T-helper 1 cell treated with Interleukin-12 subunit alpha and Interleukin-12 subunit beta and Interleukin-4 antibody, amounts not matched to agents 30 μg/mL and 1 μg/mL, for 36 hours (primary cell): Measurements from ENCODE around the gene NOC2L.
A peak's percentile ranks its signal among the peaks of the same experiment; 100 is the strongest.

ENCODE experiments used
- H3K27ac Mint-ChIP-seq: one replicate; pipeline ENCODE4 v1.8.0; 2021; ENCODE audit warnings: mild to moderate bottlenecking, mixed read lengths
- H3K27me3 Mint-ChIP-seq: one replicate; pipeline ENCODE4 v1.8.0; 2021; ENCODE audit warnings: low read depth, mixed read lengths
- H3K36me3 Mint-ChIP-seq: one replicate; pipeline ENCODE4 v1.8.0; 2021; ENCODE audit warnings: low read depth, mixed read lengths
- H3K4me1 Mint-ChIP-seq: one replicate; pipeline ENCODE4 v1.8.0; 2021; ENCODE audit warnings: low read depth, mixed read lengths
- H3K4me3 Mint-ChIP-seq: one replicate; pipeline ENCODE4 v1.8.0; 2021; ENCODE audit warnings: mild to moderate bottlenecking, moderate library complexity, mixed read lengths
- H3K9me3 Mint-ChIP-seq: one replicate; pipeline ENCODE4 v1.8.0; 2021; ENCODE audit warnings: mixed read lengths

NOC2L gene

DNA sequence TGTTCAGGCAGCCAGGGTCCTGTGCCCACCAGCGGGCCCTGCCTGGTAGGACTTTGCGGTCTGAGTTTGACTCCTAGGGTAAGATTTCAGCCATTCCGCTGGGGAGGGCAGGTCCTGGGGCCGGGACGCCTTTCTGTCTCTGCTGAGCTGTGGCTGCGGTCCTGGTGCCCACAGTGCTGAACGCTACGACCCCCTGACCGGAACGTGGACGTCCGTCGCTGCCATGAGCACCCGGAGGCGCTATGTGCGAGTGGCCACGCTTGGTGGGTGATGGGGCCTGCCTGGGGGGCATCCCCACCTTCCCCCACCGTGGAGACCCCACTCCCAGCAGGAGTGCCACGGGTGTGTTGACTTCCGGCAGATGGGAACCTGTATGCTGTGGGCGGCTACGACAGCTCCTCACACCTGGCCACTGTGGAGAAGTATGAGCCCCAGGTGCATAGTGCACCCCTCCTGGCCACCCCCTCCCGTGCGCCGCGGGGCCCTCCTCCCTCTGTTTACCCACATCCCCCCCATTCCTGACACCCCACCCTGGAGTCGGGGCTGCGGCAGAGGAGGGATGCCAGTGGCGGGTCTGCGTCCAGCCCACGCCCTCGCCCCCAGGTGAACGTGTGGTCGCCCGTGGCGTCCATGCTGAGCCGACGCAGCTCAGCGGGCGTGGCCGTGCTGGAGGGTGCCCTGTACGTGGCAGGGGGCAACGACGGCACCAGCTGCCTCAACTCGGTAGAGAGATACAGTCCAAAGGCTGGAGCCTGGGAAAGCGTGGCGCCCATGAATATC is 4.9 kb upstream of the NOC2L start:
- peaks cover 2% of the 10 kb centered on the region for H3K36me3 Mint-ChIP-seq
- H3K4me1 Mint-ChIP-seq: peaks cover 3% of the 10 kb centered on the region
- H3K9me3 Mint-ChIP-seq: no peaks in the 10 kb centered on the region
- no peak overlapping the region for H3K4me3 Mint-ChIP-seq
- H3K27ac Mint-ChIP-seq: no peak overlapping the region
- H3K27me3 Mint-ChIP-seq: peaks cover 4% of the 10 kb centered on the region

DNA sequence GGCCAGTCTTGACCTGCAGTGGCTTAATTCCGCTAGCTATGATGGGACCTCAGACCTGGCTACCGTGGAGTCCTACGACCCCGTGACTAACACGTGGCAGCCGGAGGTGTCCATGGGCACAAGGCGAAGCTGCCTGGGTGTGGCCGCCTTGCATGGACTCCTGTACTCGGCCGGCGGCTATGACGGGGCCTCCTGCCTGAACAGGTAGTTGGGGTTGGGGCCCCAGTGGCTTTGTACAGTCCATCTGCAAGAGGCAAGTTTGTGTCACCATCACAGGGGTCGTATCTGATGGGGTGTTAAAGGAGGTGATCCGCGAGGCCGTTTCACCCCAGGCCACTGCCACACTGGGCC is 4.2 kb upstream of the NOC2L start:
- Mint-ChIP-seq H3K4me3 (peak overlapping the region; percentile 10), H3K4me1 (peaks cover 5% of the 10 kb centered on the region), H3K27ac (no peak overlapping the region), H3K36me3 (peaks cover 2% of the 10 kb centered on the region), H3K9me3 (no peaks in the 10 kb centered on the region), H3K27me3 (peaks cover under 1% of the 10 kb centered on the region)

DNA sequence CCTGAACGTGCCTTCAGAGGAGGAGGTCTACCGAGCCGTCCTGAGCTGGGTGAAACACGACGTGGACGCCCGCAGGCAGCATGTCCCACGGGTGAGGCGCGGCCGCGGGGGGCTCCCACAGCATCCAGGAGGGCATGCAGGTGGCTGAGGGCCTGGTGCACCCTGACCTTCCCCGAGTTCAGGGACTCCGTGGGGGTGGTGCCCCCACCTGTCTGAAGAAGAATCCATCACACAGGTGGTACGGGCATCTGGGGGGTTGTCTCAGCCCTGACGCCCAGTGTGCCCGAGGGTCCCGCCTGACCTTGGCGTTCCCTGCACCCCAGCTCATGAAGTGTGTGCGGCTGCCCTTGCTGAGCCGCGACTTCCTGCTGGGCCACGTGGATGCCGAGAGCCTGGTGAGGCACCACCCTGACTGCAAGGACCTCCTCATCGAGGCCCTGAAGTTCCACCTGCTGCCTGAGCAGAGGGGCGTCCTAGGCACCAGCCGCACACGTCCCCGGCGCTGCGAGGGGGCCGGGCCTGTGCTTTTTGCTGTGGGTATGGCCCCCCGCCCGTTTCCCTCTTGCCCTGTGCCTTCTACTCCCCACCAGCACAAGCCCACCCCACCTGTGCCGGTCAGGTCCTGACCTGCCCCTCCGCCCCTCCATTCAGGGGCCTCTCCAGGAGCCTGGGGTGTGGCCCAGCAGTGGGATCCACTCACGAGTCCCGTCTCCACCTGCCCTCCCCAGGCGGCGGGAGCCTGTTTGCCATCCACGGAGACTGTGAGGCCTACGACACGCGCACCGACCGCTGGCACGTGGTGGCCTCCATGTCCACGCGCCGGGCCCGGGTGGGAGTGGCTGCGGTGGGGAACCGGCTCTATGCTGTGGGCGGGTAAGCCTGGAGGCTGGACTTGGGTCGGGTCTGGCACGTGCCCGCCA is 3.6 kb upstream of the NOC2L start:
- H3K9me3 Mint-ChIP-seq: no peaks in the 10 kb centered on the region
- peak overlapping the region; percentile 71 for H3K4me3 Mint-ChIP-seq
- H3K36me3 Mint-ChIP-seq: peaks cover 2% of the 10 kb centered on the region
- H3K27ac Mint-ChIP-seq: no peak overlapping the region
- H3K4me1 Mint-ChIP-seq: peaks cover 8% of the 10 kb centered on the region
- no peaks in the 10 kb centered on the region for H3K27me3 Mint-ChIP-seq

DNA sequence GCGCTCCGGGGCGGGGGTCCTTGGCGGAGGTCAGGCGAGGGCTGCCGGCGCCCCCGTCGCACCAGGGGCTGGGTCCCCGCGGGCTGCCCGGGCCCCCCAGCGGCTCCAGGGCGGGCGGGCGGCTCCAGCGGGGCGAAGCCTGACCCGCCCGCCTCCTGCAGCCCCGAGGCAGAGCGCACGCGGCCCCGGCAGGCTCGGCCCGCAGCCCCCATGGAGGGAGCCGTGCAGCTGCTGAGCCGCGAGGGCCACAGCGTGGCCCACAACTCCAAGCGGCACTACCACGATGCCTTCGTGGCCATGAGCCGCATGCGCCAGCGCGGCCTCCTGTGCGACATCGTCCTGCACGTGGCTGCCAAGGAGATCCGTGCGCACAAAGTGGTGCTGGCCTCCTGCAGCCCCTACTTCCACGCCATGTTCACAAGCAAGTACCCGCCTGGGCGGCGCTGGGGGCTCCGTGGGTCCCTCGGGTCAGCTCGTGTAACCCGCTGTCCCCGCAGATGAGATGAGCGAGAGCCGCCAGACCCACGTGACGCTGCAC is 2.1 kb upstream of the NOC2L start:
- Mint-ChIP-seq H3K9me3 (no peaks in the 10 kb centered on the region), H3K4me1 (peaks cover 12% of the 10 kb centered on the region), H3K27me3 (no peaks in the 10 kb centered on the region), H3K4me3 (peak overlapping the region; percentile 63), H3K36me3 (peaks cover 2% of the 10 kb centered on the region), H3K27ac (no peak overlapping the region)

DNA sequence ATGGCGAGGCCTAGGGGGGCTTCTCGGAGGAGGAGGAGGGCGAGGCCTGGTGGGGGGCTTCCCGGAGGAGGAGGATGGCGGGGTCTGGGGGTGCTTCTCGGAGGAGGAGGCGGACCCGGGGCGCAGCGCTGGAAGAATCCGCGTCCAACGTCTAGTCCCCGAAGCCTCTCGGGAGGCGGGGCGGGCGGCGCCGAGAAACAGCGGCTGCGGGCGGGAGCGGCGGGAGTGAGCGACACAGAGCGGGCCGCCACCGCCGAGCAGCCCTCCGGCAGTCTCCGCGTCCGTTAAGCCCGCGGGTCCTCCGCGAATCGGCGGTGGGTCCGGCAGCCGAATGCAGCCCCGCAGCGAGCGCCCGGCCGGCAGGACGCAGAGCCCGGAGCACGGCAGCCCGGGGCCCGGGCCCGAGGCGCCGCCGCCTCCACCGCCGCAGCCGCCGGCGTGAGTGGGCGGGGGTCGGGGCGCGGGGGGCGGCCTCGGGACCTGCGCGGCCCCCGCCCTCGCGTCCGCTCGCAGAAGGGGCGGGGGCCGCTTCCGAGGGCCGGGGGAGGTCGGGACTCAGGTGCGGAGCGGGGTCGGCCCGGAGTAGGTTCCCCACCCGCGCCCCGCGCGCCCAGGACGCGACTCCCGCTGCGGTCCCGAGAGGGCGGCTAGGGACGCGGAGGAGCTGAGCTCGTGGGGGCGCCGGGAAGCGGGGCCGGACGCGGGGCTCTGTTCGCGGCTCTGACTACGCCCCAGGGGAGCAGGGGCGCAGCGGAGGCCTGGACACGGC is 1.5 kb upstream of the NOC2L start, which contains the start of gene KLHL17:
KLHL17 (plus strand) TSS at position 222 of the 769 bp plus-strand sequence; CDS start at position 332, 110 bp downstream.
- Mint-ChIP-seq H3K4me1 (peaks cover 12% of the 10 kb centered on the region), H3K4me3 (peak within 1 kb of the TSS; percentile 66), H3K27ac (peak within 1 kb of the TSS; percentile 69), H3K27me3 (no peaks in the 10 kb centered on the region), H3K9me3 (no peaks in the 10 kb centered on the region), H3K36me3 (peaks cover 2% of the 10 kb centered on the region)

DNA sequence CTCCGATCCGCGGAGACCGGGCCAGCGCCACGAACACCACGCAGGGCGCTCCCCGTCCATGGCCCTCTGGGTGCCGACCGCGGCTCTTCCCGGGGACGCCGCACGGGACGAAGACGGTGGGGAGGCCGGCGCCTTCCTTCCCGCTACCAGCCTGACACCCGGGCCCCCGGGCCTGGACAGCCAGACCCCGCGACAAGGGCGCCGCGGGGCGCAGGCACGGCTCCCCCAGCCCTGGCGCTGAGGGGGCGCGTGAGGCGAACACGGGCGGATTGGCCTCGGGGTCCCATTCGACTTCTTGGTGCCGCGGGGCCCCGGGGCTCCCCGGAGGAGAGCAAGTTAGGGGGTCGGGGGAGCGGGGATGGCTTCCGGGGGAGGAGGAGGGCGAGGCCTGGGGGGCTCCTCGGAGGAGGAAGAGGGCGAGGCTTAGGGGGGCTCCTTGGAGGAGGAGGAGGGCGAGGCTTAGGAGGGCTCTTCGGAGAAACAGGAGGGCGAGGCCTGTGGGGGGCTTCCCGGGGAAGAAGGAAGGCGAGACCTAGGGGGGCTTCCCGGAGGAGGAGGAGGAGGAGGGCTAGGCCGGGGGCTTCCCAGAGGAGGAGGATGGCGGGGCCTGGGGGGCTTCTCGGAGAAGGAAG is 791 bp upstream of the NOC2L start:
- no peaks in the 10 kb centered on the region for H3K27me3 Mint-ChIP-seq
- H3K4me1 Mint-ChIP-seq: peaks cover 12% of the 10 kb centered on the region
- H3K36me3 Mint-ChIP-seq: peaks cover 3% of the 10 kb centered on the region
- peak overlapping the region; percentile 66 for H3K4me3 Mint-ChIP-seq
- no peak overlapping the region for H3K27ac Mint-ChIP-seq
- no peaks in the 10 kb centered on the region for H3K9me3 Mint-ChIP-seq

DNA sequence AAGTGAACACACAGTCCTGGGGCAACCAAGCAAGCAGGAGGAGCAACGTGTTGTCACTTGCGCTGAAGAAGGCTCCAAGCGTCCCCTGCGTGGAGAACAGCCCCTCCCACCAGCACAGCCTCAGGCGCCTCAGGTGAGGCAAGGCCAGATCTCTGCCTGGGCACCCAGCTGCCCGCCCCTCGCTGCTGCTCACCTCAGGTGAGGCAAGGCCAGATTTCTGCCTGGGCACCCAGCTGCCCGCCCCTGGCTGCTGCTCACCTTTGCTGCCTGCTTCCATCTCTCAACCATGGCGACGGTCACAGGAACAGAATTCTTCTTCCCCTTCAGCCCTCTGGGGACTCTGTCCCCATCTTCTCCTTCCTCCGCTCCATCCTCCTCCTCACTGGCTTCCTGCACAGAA is 2.4 kb downstream of the NOC2L start:
- Mint-ChIP-seq H3K4me3 (no peak overlapping the region), H3K36me3 (peaks cover 14% of the 10 kb centered on the region), H3K27me3 (no peaks in the 10 kb centered on the region), H3K9me3 (no peaks in the 10 kb centered on the region), H3K27ac (no peak overlapping the region), H3K4me1 (peaks cover 9% of the 10 kb centered on the region)

DNA sequence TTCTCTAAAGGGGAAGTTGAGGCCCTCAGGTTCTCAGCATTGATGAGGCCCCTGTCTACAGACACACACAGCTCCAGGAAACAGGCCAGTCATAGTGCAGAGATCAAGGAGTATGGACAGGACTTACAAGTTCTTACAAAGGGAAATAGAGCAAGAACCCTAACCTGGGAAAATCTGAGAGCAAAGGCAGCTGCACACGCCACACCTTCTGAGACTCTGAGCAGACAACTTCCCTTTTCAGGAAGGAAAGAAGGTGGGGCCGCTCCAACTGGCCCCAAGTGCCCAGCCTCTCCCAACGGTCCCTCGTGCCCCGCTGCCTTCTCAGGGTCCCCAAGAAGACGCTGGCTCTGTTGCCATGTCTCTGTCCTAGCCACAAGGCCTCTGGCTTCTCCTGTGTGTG is 3.6 kb downstream of the NOC2L start:
- H3K9me3 Mint-ChIP-seq: no peaks in the 10 kb centered on the region
- peaks cover 23% of the 10 kb centered on the region for H3K36me3 Mint-ChIP-seq
- H3K4me3 Mint-ChIP-seq: no peak overlapping the region
- no peaks in the 10 kb centered on the region for H3K27me3 Mint-ChIP-seq
- peak overlapping the region; percentile 10 for H3K27ac Mint-ChIP-seq
- H3K4me1 Mint-ChIP-seq: peaks cover 9% of the 10 kb centered on the region

DNA sequence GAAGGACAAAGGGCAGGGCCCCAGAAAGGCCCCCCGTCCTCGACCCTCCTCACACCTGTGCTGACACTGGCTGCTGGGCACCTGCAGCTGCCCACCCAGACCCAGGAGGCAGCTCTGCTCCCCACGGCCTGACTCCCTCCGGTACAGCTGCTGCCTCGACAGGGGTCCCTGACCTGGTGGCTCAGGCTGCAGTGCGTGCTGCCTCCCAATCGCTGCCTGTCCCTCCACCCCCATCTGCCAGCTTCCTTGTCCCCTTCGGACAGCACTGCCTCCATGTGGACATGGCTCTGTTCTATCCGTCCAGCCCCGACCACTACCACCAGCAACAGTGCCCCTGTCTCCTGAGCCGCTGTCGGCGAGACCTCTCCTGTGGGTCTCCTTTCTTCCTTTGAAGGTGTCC is 4.1 kb downstream of the NOC2L start:
- peaks cover 28% of the 10 kb centered on the region for H3K36me3 Mint-ChIP-seq
- H3K27me3 Mint-ChIP-seq: no peaks in the 10 kb centered on the region
- H3K4me1 Mint-ChIP-seq: peaks cover 9% of the 10 kb centered on the region
- H3K9me3 Mint-ChIP-seq: no peaks in the 10 kb centered on the region
- H3K4me3 Mint-ChIP-seq: no peak overlapping the region
- H3K27ac Mint-ChIP-seq: no peak overlapping the region

DNA sequence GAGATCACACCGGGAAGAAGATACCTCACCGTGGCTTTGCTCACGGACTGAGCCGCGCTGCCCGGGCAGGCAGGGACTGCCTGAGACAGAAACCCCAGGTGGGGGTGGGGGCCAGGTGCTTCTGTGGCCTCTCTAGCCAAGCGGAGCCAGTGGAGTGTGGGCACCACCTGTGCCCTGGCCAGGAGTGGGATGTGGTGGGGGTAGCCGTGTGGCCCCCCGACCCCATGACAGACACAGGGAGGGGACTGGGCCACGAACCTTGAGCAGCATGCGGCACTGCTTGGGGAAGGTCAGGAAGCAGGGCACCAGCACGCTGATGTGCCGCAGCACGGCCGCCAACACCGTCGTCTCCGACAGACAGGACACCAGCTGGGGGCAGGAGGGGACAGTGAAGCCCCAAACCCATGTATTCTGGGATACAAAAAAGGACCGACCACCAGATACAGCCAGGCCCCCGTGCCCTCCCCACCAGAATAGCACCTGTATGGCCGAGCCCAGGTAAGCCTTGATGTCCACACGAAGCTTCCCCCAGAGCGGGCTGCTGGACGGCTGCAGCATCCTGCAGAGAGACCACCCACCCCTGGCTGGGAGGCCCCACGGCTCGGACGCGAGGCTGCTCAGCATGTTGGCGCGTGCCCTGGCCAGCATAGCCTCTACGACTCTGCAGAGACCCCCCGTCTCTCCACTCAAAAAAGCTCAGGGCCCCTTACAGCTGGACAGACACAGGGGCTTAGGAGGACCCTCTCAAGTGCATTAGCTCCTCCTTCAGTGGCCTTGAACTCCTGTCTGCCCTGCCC is 5.3 kb downstream of the NOC2L start:
- peaks cover 33% of the 10 kb centered on the region for H3K36me3 Mint-ChIP-seq
- H3K27ac Mint-ChIP-seq: no peak overlapping the region
- H3K27me3 Mint-ChIP-seq: no peaks in the 10 kb centered on the region
- H3K9me3 Mint-ChIP-seq: no peaks in the 10 kb centered on the region
- H3K4me3 Mint-ChIP-seq: no peak overlapping the region
- peaks cover 9% of the 10 kb centered on the region for H3K4me1 Mint-ChIP-seq

DNA sequence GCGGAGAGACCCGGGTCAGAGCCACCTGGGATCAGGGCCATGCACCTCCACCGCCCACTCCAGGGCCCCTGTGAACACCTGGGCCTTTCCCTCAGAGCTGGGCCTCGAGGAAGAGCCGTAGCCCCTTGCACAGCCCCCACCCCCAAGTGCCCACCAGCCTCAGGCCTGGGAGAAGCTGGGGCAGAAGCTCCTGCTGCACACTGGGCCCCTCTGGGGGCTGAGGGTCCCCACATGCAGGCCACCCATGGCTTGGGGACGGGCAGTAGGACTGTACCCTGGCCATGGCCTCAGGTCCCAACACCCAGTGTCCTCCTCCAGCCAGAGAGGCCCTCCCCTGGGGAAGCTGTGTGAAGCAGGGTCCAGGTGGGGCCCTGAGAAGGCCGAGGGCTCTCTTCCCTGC is 6.5 kb downstream of the NOC2L start:
- peaks cover 4% of the 10 kb centered on the region for H3K4me1 Mint-ChIP-seq
- no peak overlapping the region for H3K4me3 Mint-ChIP-seq
- H3K27me3 Mint-ChIP-seq: no peaks in the 10 kb centered on the region
- H3K9me3 Mint-ChIP-seq: no peaks in the 10 kb centered on the region
- H3K27ac Mint-ChIP-seq: no peak overlapping the region
- peaks cover 34% of the 10 kb centered on the region for H3K36me3 Mint-ChIP-seq

DNA sequence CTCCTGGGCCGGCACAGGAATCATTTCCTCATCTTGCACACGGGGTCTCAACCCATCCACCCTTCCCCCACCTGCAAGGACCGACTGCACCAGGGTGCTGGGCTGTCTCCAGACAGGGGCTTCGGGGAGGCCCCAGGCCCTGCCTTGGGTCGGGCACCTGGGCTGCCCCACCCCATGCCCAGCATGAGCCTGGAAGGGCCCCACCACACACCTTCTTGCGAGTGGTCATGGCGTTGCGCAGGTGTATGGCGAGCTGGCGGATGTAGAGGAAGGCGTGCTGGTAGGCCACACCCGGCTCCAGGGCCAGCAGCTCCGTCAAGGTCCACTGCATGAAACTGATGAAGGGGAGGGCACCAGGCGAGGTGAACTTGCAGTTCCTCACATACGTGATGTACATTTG is 6.9 kb downstream of the NOC2L start:
- H3K4me3 Mint-ChIP-seq: no peak overlapping the region
- H3K27ac Mint-ChIP-seq: no peak overlapping the region
- H3K9me3 Mint-ChIP-seq: no peaks in the 10 kb centered on the region
- H3K4me1 Mint-ChIP-seq: no peaks in the 10 kb centered on the region
- peaks cover 35% of the 10 kb centered on the region for H3K36me3 Mint-ChIP-seq
- no peaks in the 10 kb centered on the region for H3K27me3 Mint-ChIP-seq

DNA sequence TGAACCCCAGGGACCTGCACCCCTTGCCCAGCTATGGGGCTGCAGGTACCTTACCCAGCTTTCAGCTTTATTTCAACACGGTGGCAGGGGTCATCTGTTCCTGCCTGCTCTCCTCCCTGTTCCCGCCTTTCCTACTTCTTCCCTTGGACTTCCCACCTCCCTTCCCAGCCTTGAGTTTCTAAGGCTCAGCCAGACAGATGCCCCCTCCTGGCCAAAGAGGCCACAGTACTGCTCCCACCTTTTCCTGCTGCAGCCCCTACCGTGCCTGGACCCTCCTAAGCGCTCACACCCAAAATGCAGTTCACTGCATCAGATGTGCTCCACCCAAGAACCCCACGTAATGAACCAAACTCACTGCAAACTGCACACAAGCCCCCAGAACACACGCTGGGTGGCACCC is 7.7 kb downstream of the NOC2L start:
- Mint-ChIP-seq H3K9me3 (no peaks in the 10 kb centered on the region), H3K27me3 (no peaks in the 10 kb centered on the region), H3K4me3 (no peak overlapping the region), H3K4me1 (no peaks in the 10 kb centered on the region), H3K36me3 (peaks cover 36% of the 10 kb centered on the region), H3K27ac (no peak overlapping the region)
